ENCODE data around the gene STARD10.

The STARD10 gene

GRCh38 chr11:72772059-72772458, 21.8 kb downstream of the STARD10 start:
- DNase-seq (ENCODE audit: low spot score in 2 of 2) = no peak
- Mint-ChIP-seq H3K27ac (peak overlapping the region; percentile 82), H3K9me3 (no peaks in the 10 kb centered on the region), H3K4me3 (no peak overlapping the region), H3K4me1 (peaks cover 42% of the 10 kb centered on the region), H3K36me3 (no peaks in the 10 kb centered on the region)
- no peak for ATAC-seq

DNA sequence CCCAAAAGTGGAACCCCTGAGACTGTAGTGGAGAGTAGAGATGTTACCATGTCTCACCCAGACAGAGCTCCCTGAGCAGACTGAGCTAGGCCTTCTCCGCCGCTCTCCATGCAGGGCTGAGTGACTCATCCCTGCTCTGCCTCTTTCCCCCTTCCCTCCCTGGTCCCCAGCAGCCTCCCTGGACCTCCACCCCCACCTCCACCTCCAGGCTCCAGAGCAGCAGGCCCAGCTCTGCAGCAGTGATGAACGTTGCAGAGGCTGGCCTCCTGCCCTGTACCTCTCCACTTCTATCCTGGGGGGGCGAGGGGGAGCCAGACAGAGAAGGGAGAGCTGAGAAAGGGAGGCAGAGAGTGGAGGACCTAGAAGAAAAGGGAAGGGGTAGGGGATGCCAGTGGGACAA, 22.3 kb downstream of the STARD10 start:
- ATAC-seq (no peak), DNase-seq (ENCODE audit: low spot score in 2 of 2) (no peak)
- peak overlapping the region; percentile 82 for H3K27ac Mint-ChIP-seq
- H3K4me3 Mint-ChIP-seq = no peak overlapping the region
- no peaks in the 10 kb centered on the region for H3K9me3 Mint-ChIP-seq
- no peaks in the 10 kb centered on the region for H3K36me3 Mint-ChIP-seq
- peaks cover 38% of the 10 kb centered on the region for H3K4me1 Mint-ChIP-seq

- Mint-ChIP-seq H3K36me3 (no peaks in the 10 kb centered on the region), H3K4me3 (no peak overlapping the region), H3K27ac (no peak overlapping the region), H3K9me3 (no peaks in the 10 kb centered on the region), H3K4me1 (peaks cover 31% of the 10 kb centered on the region)
- DNase-seq (ENCODE audit: low spot score in 2 of 2) = no peak
- no peak for ATAC-seq
These were observed 23.0 kb downstream of the STARD10 start for GRCh38 chr11:72770799-72771198.

DNA sequence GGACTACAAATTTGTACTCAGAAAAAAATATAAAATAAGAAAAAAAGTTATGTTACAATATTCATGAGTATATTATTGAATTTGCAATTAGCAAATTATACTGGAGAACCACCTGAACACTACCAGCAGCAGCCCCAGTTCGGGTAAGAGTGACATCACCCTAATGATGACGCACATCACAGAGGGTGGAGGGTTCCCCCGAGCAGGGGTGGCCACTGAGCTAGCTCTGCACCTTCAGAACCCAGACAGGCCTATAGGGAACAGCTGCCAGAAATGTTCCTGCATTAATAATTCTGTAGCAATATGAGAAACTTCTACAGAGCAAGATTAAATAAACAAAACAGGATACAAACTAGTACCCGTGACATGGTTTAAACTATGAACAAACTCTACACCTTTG, 24.2 kb downstream of the STARD10 start:
- Mint-ChIP-seq H3K4me3 (no peak overlapping the region), H3K4me1 (peaks cover 30% of the 10 kb centered on the region), H3K27ac (no peak overlapping the region), H3K9me3 (no peaks in the 10 kb centered on the region), H3K36me3 (no peaks in the 10 kb centered on the region)
- DNase-seq (ENCODE audit: low spot score in 2 of 2) = no peak
- no peak for ATAC-seq

DNA sequence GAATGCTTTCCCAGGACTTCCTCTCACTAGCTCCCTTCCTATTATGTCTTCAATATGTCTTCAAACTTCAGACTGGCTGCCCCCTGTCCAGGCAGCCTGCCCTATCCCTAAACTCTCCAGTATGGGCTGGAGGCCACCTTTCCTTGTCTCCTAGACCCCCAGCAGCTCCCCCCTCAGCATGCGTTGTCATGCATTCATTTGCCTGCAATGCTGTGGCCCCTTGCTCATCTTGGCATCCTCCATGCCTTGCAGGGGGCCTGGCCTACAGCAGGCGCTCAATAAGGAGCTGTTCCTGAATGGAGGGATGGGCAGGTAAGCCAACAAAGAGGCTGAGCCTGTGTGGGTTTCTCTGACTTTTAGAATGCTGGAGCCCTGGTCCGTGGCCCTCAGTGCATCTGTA, 25.3 kb downstream of the STARD10 start:
- H3K9me3 Mint-ChIP-seq = no peaks in the 10 kb centered on the region
- H3K4me1 Mint-ChIP-seq = peaks cover 30% of the 10 kb centered on the region
- no peak overlapping the region for H3K4me3 Mint-ChIP-seq
- DNase-seq (ENCODE audit: low spot score in 2 of 2) = no peak
- ATAC-seq = no peak
- H3K27ac Mint-ChIP-seq = peak overlapping the region; percentile 90
- H3K36me3 Mint-ChIP-seq = no peaks in the 10 kb centered on the region

GRCh38 chr11:72767203-72768062, 26.4 kb downstream of the STARD10 start:
- no peaks in the 10 kb centered on the region for H3K9me3 Mint-ChIP-seq

GRCh38 chr11:72766152-72766902, 27.5 kb downstream of the STARD10 start:
- no peak for DNase-seq (ENCODE audit: low spot score in 2 of 2)
- Mint-ChIP-seq H3K4me3 (no peak overlapping the region), H3K27ac (peak overlapping the region; percentile 40), H3K36me3 (no peaks in the 10 kb centered on the region), H3K9me3 (no peaks in the 10 kb centered on the region), H3K4me1 (peaks cover 32% of the 10 kb centered on the region)
- no peak for ATAC-seq

More at GRCh38 chr11:72767203-72768062, 26.4 kb downstream of the STARD10 start:
- no peak for DNase-seq (ENCODE audit: low spot score in 2 of 2)
- no peak for ATAC-seq
- no peaks in the 10 kb centered on the region for H3K36me3 Mint-ChIP-seq
- H3K27ac Mint-ChIP-seq = peak overlapping the region; percentile 90
- no peak overlapping the region for H3K4me3 Mint-ChIP-seq
- H3K4me1 Mint-ChIP-seq = peaks cover 30% of the 10 kb centered on the region

- H3K9me3 Mint-ChIP-seq = no peaks in the 10 kb centered on the region
- no peaks in the 10 kb centered on the region for H3K36me3 Mint-ChIP-seq
- no peak for ATAC-seq
These were observed 29.3 kb downstream of the STARD10 start for GRCh38 chr11:72764503-72764902.

DNA sequence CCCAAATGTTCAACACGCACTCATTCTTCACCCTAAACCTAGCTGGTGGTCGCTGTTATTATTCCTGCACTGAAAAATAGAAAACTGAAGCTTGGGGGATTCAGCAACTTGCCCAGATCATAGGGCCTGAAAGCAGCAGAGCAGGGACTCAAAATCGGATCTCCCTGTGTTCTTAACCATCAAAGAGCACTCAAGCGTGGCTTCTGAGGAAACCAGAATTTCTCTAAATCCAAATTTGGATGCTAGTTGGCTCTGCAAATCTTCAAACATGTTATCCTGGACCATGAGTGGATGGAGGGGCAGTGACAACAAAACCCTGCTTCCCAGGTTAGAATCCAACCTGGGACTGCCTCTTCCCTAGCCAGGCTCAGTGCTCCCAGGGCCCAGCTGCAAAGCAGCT, 30.0 kb downstream of the STARD10 start:
- Mint-ChIP-seq H3K9me3 (no peaks in the 10 kb centered on the region), H3K27ac (no peak overlapping the region), H3K36me3 (no peaks in the 10 kb centered on the region), H3K4me3 (no peak overlapping the region), H3K4me1 (peaks cover 40% of the 10 kb centered on the region)
- DNase-seq (ENCODE audit: low spot score in 2 of 2) (no peak), ATAC-seq (no peak)

More at GRCh38 chr11:72764503-72764902, 29.3 kb downstream of the STARD10 start:
- H3K4me1 Mint-ChIP-seq = peaks cover 39% of the 10 kb centered on the region
- H3K4me3 Mint-ChIP-seq = no peak overlapping the region
- H3K27ac Mint-ChIP-seq = no peak overlapping the region
- no peak for DNase-seq (ENCODE audit: low spot score in 2 of 2)

GRCh38 chr11:72762641-72763304, 31.1 kb downstream of the STARD10 start:
- Mint-ChIP-seq H3K4me1 (peaks cover 38% of the 10 kb centered on the region), H3K27ac (peak overlapping the region; percentile 29), H3K9me3 (no peaks in the 10 kb centered on the region), H3K36me3 (no peaks in the 10 kb centered on the region), H3K4me3 (peak overlapping the region; percentile 35)
- DNase-seq (ENCODE audit: low spot score in 2 of 2) = no peak
- peak; percentile 92 for ATAC-seq

DNA sequence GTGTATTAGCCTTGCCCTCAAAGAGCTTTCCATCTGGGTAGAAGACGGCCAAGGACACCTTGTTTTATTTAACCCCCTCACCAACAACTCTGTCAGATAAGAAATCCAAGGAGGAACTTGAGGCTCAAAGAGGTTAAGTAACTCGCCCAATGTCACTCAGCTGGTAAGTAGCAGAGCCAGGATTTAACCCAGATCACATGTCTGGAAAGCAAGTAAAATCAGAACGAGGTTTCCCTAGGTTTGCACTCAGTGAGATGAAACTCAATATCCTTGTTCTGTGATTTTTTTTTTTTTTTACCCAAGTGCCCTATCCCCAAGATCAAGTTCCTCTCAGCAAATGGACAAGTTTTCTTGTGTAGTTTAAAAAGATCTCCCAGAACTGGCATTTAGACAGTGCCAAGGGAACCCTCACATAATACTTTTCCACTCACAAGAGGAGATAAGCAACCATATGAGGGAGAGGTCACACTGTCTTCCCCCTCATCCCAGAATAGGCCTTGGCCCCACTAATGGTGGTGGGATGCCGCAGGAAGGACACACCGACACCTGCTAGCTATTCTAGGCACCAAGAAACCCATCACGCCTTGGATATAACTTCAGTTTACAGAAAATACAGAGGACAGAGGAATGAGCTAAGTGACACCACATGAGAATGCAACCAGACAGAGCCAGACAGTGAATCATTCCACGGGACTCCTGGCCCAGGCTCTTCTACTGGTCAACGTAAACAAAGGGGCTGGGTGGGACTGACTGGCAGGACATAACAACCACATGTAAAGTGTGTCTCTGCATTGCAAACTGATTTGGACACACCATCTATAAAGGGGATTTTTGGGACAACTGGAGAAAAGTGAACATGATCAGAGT, 33.1 kb downstream of the STARD10 start:
- H3K27ac Mint-ChIP-seq = no peak overlapping the region
- no peak for ATAC-seq
- H3K36me3 Mint-ChIP-seq = peaks cover 13% of the 10 kb centered on the region
- peaks cover 36% of the 10 kb centered on the region for H3K4me1 Mint-ChIP-seq
- no peak overlapping the region for H3K4me3 Mint-ChIP-seq
- no peak for DNase-seq (ENCODE audit: low spot score in 2 of 2)
- H3K9me3 Mint-ChIP-seq = no peaks in the 10 kb centered on the region

- DNase-seq (ENCODE audit: low spot score in 2 of 2) (no peak), ATAC-seq (no peak)
- peak overlapping the region; percentile 56 for H3K27ac Mint-ChIP-seq
- no peak overlapping the region for H3K4me3 Mint-ChIP-seq
- peaks cover 13% of the 10 kb centered on the region for H3K36me3 Mint-ChIP-seq
- peaks cover 36% of the 10 kb centered on the region for H3K4me1 Mint-ChIP-seq
- H3K9me3 Mint-ChIP-seq = no peaks in the 10 kb centered on the region
These were observed 34.3 kb downstream of the STARD10 start for GRCh38 chr11:72759468-72759985.

- DNase-seq (ENCODE audit: low spot score in 2 of 2) (no peak), ATAC-seq (no peak)
- peaks cover 35% of the 10 kb centered on the region for H3K4me1 Mint-ChIP-seq
- H3K4me3 Mint-ChIP-seq = no peak overlapping the region
- H3K27ac Mint-ChIP-seq = peak overlapping the region; percentile 56
- H3K36me3 Mint-ChIP-seq = peaks cover 13% of the 10 kb centered on the region
- H3K9me3 Mint-ChIP-seq = no peaks in the 10 kb centered on the region
These were observed 35.0 kb downstream of the STARD10 start for GRCh38 chr11:72758690-72759389.

DNA sequence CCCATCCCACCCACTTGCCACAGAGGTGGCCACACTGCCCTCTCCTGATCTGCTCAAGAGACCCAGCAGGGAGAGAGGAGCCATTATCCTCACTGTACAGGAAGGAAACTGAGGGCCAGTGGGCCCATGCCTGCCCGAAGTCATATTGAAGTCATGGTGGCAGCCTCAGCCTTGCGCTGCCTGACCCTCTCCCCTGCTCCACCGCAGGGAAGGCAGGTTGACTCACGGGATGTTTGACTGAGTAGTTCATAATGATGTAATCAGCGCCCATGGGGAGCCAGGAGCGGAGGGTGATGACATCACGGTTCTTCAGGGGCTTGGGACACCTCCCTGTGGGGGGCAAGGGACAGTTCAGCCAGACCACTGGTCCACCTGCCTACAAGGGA, 35.5 kb downstream of the STARD10 start:
- ATAC-seq (no peak), DNase-seq (ENCODE audit: low spot score in 2 of 2) (no peak)
- peaks cover 32% of the 10 kb centered on the region for H3K4me1 Mint-ChIP-seq
- no peak overlapping the region for H3K4me3 Mint-ChIP-seq
- H3K36me3 Mint-ChIP-seq = peaks cover 13% of the 10 kb centered on the region
- peak overlapping the region; percentile 56 for H3K27ac Mint-ChIP-seq
- H3K9me3 Mint-ChIP-seq = no peaks in the 10 kb centered on the region

All from stimulated activated effector memory CD8-positive, alpha-beta T cell treated with anti-CD3 and anti-CD28 coated beads, Interleukin-12 subunit alpha, Interleukin-12 subunit beta, amount 100 ng/mL, for 72 hours (primary cell).